Right renal pelvis (tissue), 4 donors: ENCODE data around the gene PCDH19. TPM values are rescaled to one million over a fixed set of nuclear protein-coding genes. Genes with fewer than 3 reads are reported as not detected.
"Not testable (repeated sequence)": the region's sequence is repeated elsewhere in the genome, so short reads cannot be mapped to it uniquely, and the experiment has no call there.

Experiments
- DNase-seq, 4 donors: peaks; one replicate each; pipeline ENCODE4 v3.0.0-alpha.2; 2013; ENCODE audit warnings: low read depth in 4 of 4, low spot score in 3 of 4, missing footprints in 1 of 4
- polyA plus RNA-seq, 4 donors: library from polyadenylated mRNA; unstranded; fragments of 120-200 nt; gene quantifications; one replicate each; pipeline ENCODE4 v1.2.1, GENCODE V29; 2013; ENCODE audit not compliant: insufficient read length in 4 of 4

The PCDH19 gene
- 1 to 10 TPM; 2.2 to 3.5 (median 2.7) TPM for polyA plus RNA-seq

- DNase-seq = peak in 1 of 4 donors; percentile 45
Measured at GRCh38 chrX:100409610-100410590, at the start of gene PCDH19. Gene PCDH19, minus strand, starts transcription at chrX:100410273. Its CDS starts 1,676 bp downstream, at chrX:100408597.

- DNase-seq = no peak
Measured at GRCh38 chrX:100449696-100450608, 39.9 kb upstream of the PCDH19 start.

- DNase-seq = peak in 3 of 4 donors; percentile 18 to 19 (median 18)
Measured at GRCh38 chrX:100447655-100448397, 37.8 kb upstream of the PCDH19 start.

- no peak for DNase-seq
Measured at GRCh38 chrX:100445593-100445992, 35.5 kb upstream of the PCDH19 start.

GRCh38 chrX:100441321-100441720, 31.2 kb upstream of the PCDH19 start:
- DNase-seq = not testable (repeated sequence)

GRCh38 chrX:100440006-100440405, 29.9 kb upstream of the PCDH19 start:
- no peak for DNase-seq

GRCh38 chrX:100435726-100436125, 25.7 kb upstream of the PCDH19 start:
- DNase-seq = no peak

GRCh38 chrX:100424012-100424411, 13.9 kb upstream of the PCDH19 start:
- DNase-seq = no peak

- DNase-seq = no peak
Measured at GRCh38 chrX:100418556-100418955, 8.5 kb upstream of the PCDH19 start.

GRCh38 chrX:100417681-100418080, 7.6 kb upstream of the PCDH19 start:
- DNase-seq = no peak

GRCh38 chrX:100413229-100413628, 3.2 kb upstream of the PCDH19 start:
- no peak for DNase-seq

- no peak for DNase-seq
Measured at GRCh38 chrX:100411802-100412715, 2.0 kb upstream of the PCDH19 start.

GRCh38 chrX:100410901-100411801, 1.1 kb upstream of the PCDH19 start:
- no peak for DNase-seq

GRCh38 chrX:100408713-100409609, 1.1 kb downstream of the PCDH19 start:
- DNase-seq = no peak

- no peak for DNase-seq
Measured at GRCh38 chrX:100407784-100408712, 2.0 kb downstream of the PCDH19 start.

GRCh38 chrX:100407147-100407783, 2.8 kb downstream of the PCDH19 start:
- DNase-seq = no peak
